HG03135 (cell line): ENCODE data around the gene IVL.

Experiments used
- ATAC-seq: cut with Tn5 transposase; IDR thresholded peaks from one replicate; pipeline ENCODE4 v1.9.1; 2021; ENCODE audit warnings: mild to moderate bottlenecking, moderate library complexity; ENCODE audit not compliant: unreplicated experiment

The IVL gene

DNA sequence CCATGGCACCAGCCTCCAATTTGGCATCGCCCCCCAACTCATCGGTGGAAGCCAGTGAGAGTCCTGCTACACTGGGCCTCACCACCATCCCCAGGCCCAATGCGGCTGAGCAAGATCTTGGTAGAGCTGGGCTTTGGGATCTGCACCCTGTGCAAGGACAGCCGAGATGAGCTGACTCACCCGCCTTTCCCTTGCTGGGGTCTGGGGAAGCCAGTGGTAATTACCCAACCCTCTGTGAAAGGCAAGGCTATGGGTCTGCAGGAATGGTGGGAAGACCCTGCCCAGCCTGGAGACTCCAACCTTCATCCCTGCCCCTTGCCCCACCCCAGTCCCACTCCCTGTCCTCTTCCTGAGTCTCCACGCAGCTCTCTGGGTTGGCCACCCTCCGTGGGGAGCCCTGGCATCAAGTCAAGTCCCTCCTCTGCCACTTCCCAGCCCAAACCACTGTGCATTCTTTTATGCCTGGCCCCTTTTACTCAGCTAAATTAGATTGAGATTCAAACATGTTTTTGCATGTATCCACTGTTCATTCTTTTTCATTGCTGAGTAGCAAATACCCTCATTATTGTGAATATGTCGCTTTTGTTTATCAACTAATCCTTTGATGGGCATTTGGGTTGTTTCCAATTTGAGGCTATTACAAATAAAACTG is 21.5 kb upstream of the IVL start:
- no peak for ATAC-seq

DNA sequence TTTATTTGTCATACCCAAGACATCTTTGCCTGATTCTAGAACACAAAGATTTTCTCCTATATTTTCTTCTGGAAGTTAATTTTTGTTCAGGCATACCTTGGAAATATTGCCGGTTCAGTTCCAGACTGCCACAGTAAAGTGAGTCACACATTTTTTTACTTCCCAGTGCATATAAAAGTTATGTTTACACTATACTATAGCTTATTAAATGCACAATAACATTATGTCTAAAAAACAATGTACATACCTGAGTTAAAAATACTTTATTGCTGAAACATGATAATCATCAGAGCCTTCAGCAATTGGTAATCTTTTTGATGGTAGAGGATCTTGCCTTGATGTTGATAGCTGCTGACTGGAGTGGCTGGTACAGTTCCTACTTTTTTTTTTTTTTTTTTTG is 20.2 kb upstream of the IVL start:
- no peak for ATAC-seq

DNA sequence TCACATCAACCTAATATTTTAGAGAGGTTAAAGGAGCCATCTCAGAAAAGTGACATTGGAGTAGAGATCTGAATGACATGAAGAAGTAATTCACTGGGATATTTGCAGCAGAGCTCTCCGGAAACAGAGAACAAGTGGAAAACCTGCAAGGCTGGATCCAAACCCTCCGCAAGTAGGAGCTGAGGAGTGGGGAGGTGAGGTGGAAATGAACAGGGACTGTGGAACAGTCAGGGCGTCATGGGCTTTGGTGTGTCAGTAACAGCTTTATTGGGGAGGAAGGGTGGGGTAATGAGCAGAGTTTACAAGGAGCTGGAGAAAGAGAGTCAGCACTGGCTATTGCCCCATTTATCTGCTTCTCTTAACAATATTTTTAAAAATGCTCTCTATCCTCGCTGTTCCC is 9.3 kb upstream of the IVL start:
- no peak for ATAC-seq

DNA sequence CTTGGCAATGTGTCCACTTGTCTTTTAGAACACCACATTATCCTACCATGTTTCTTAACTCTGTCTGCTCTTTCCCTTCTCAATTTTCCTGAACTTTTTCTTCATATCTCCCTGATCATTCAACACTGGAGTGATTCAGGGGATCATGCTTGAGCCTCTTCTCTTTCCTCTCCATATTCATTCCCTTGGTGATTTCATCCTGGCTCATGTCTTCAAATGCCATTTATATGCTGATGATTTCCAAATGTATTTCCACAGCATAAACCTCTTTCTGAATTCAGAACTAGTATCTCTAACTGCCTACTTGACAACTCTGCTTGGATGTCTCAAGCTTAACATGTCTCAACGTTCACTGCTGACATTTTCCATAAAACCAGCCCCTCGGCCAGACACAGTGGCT is 8.5 kb upstream of the IVL start:
- no peak for ATAC-seq

DNA sequence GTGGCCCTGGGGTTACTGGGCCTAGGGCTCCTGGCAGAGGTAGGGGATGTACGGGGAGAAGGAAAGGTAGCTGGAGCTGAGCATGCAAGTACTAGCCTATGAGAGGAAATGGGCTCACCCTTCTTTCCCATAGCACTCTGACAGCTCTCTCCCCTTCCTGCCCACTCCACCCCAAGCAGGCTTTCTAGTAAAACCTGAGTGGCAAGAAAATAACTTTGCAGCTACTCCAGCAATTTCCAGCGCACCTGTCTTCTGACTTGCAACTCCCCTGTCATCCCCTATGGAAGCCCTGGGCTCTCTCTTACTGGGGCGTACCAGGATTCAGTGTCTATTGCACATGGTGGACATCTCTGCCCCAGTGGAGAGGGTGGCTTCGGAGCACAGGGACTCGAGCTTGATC is 6.7 kb upstream of the IVL start:
- no peak for ATAC-seq

DNA sequence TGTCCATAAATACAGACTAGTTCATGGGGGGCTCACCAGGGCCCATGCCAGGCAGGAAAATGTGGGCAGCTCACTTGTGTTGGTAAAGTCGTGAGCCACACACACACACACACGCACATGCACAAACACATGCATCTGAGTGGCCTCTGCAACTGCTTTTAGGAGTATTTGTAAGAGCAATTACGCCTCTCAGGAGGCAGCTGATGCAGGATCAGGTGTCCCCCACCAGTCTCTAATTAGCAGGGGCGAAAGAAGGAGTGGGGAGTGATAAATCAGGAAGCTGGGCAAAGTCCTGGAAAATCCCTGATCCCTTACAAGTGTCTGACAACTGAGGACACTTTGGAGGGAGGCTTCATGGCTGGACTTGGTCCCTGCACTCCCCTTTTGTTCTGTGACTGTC is 5.7 kb upstream of the IVL start:
- no peak for ATAC-seq

DNA sequence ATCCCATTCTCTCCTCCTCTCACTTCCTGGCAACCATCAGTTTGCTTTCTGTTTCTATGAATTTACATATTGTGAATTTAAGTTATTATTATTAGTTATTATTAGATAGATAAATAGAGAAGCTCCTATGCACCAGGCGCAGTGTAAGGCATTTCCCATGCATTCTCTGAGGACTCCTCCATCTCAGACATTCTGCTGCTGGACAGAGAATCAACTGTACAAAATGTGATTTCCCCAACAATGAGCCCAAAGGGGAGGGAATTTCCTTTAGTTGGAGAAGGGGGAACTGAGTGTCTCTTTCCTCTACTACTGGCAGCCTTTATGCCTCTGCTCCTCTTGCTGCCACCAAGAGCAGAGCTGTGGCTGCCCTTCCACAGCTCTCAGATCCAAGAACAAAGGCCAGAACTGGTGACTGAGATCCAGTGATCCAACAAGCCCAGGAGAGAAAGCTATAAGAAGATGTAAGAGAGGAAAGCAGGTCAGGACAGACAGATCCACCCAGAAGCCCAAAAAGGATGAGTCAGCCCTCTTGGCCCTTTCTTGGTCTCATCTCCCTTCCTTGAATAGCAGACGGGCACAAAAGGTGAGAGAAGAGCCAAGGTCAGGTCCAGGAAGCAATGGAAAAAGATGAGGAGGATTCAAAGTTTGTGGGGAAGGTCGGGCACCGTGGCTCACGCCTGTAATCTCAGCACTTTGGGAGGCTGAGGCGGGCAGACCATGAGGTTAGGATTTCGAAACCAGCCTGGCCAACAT is 3.5 kb upstream of the IVL start:
- no peak for ATAC-seq

DNA sequence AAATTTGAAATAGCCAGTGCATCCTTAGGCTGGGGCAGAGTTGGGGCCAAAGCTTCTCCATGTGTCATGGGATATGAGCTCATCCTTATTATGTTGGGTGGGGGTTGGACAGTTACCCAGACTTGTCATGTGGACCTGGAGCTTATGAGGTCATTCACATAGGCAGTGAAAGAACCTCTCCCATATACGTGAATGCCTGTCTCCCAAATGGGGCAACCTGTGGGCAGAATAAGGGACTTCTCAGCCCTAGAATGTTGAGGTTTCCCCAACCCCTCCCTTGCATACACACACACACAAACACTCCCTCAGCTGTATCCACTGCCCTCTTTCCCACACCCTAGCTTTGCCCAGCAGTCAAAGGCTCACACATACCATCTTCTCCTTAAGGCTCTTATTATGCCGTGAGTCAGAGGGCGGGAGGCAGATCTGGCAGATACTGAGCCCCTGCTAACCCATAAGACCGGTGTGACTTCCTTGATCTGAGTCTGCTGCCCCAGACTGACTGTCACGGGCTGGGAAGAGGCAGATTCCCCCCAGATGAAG is 2.3 kb upstream of the IVL start:
- ATAC-seq: no peak

DNA sequence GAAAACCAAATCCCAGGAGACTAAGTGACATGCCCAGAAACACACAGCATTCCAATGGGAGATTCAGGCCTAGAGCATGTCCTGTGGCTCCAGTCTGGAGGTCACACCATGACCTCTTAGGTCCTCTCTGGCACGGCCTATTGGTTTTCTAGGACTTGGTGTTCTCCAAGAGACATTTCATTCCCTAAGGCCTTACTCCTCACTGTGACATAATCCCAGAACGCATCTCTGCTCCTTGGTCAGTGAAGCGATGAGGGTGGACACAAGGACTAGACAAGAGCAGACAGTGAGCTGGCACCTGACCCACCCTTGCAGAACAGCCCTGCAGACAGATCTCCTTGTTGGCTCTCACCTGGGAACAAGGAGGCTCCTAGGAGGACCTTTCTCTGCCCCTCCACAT is 860 bp downstream of the IVL start:
- ATAC-seq: no peak

DNA sequence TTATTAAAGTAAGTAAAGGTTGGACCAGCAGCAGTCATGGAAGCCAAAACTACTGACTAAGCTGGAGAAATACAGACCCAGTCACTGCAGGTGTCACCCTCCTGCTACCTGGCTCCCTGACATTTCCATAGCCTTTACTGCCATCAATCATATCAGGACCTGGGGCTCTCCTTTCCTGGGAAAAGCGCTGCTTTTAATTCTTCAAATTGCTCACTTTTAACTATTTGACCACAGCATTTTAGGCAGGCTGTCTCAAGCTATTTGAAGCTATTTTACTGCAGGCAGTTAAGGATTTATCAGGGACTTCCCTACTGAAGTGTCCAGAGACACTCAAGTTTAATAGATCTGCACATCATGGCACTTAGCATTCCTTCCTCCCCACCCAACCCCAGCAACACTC is 4.1 kb downstream of the IVL start:
- ATAC-seq: no peak

DNA sequence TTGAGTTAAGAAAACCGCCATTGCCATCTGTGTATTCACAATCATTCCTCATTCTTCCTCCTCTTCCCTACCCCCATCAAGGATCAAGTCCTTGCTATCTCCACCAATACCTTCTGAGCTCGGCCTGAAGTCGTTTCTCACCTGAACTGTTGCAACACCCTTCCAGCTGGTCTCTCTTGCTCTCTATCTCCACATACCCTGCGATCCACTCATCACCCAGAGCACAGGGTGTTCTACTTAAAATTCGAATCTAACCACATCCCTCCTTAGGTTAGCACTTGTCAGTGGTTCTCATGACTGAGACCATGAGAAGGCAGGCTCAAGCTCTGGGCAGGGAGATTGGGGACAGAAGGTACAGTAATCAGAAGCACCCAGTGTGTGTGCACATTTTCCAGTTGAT is 4.6 kb downstream of the IVL start:
- no peak for ATAC-seq

DNA sequence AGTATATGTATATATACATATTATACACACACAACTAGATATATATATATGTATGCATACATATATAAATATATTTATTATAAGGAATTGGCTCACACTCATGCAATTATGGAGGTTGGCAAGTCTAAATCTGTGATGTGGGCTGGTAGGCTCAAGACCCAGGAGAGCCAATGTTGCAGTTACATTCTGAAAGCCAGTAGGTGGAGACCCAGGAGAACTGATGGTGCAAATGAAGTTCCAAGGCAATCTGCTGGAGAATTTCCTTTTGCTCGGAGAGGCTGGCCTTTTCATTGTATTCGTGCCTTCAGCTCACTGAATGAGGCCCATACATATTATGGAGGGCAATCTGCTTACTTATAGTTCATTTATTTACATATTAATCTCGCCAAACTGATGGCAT is 9.4 kb downstream of the IVL start:
- ATAC-seq: no peak

DNA sequence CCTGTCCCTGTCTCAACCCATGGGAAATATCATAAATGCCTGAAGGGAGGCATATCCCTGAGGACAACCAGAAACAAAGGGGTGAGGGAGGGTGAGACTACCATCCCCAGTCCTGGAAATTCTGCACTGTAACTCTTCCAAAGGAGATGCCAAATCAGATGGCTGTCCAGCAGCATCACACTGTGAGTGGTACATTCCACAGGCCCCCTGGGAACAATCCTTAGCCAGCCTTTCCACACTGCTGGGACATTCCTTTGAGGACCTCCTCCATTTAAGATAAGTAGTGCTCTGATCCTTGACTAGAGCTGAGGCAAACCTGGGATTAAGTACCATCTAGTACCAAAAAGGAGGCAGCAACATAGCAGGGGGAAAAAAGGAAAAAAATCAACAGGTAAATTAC is 10.7 kb downstream of the IVL start:
- no peak for ATAC-seq

DNA sequence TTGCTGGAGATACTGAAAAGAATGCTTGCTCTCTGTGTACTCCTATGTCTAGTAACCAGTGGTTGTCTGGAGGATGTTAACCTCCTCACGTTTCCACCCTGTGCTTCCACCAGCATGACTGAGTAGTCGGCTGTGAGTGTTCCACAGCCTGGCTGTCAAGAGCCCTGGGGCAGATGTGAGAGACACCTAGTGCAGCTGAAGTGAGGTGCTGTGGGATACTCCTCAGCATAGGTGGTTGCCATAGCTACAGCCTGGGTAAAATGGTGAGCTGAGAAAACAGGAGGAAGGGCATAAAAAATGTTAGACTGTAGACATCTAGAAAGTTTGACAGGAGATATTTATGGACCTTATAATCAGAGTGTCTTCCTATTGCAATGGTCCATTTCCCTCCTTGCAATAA is 15.8 kb downstream of the IVL start:
- ATAC-seq: no peak

DNA sequence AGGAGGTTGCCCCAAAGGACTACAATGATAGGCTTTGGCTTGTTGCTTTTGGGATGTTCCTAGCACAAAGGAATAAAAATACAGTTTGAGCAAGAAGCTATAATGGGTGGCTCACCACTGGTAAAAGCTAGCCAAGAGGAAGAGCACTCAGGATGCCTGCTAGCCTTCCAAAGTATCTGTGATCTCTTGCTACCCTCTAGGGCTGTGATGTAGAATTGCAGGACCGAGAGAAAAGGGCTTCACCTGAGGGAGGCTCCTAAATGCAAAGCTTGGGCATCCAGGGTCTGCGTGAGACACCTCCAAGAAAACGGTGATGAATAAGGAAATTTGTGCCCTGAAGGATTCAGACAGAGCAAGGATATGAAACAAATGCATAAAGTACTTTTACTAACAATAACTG is 17.7 kb downstream of the IVL start:
- no peak for ATAC-seq

DNA sequence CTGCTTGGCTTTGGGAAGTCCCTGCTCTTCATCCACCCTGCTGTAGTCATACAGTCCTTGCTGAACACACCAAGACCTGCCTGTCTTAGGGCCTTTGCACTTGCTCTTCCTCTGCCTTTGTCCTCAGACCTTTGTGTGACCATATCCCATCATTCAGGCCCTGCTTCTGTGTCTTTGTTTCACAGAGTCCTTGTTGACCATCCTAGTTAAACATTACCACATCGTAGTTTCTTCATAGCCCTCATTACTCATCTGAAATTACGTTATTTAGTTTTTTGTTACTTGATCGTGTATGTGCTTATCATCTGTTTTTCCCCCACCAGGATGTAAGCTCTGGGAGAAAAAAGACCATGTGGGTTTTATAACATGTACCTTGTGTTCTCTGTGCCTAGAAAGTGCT is 20.3 kb downstream of the IVL start:
- ATAC-seq: no peak

DNA sequence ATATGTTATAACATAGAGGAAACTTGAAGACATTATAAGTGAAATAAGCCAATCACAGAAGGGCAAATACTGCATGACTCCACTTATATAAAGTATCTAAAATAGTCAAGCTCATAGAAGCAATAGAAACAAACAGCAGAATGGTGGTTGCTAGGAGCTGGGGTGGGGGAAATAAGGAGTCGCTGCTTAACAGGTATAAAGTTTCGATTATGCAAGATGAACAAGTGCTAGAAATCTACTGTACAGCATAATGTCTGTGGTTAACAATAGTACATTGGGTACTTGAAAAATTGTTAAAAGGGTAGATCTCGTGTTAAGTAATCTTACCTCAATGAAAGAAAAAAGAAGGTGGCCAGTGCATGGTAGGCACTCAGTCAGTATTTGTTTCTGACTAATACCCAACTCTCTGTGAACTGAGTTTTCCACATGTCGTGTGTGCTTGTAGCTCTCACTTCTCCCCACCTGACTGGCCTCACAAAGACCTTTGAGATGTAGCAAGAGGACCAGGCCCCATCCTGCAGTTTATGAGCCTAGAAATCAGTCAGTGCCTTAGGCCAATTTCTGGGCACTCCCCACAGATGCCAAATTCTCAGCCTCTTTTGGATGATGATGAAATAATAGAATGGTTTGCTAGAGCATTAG is 23.9 kb downstream of the IVL start:
- ATAC-seq: no peak

DNA sequence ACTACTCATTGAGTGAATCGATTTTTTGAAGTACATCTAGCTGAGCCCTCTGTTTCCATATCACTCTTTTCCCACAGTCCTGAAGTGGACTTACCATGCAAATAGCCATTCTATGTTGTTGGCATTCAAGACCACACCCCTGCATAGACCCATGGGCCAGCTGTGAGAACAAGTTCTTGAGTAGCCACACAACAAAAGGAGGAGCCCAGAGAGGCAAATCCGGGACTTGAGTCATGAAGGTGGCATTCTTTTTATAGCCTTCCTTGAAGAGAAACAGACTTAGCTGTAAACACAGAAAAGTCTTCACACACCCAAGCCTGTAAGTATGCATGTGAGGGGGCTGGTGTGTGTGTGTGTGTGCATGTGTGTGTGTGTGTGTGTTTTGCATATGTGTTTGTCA is 24.9 kb downstream of the IVL start:
- ATAC-seq: no peak

DNA sequence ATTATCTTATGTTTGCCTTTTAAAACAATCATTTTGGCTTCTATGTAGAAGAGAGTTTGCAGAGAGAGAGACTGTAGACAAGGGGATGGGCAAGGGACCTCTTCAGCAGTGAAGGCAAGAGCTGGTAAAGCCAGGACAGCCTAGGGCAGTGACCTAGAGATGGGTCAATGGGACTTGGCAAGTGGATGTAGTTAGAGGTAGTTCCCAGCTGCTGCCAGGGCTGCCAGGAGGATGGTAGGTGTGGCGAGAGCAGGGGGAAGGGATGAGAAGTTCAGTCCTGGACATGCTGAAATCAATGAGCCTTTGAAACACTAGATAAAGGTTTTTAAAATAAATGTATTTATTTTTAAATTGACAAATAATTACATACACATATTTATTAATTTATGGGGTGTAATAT is 32.3 kb downstream of the IVL start:
- no peak for ATAC-seq

DNA sequence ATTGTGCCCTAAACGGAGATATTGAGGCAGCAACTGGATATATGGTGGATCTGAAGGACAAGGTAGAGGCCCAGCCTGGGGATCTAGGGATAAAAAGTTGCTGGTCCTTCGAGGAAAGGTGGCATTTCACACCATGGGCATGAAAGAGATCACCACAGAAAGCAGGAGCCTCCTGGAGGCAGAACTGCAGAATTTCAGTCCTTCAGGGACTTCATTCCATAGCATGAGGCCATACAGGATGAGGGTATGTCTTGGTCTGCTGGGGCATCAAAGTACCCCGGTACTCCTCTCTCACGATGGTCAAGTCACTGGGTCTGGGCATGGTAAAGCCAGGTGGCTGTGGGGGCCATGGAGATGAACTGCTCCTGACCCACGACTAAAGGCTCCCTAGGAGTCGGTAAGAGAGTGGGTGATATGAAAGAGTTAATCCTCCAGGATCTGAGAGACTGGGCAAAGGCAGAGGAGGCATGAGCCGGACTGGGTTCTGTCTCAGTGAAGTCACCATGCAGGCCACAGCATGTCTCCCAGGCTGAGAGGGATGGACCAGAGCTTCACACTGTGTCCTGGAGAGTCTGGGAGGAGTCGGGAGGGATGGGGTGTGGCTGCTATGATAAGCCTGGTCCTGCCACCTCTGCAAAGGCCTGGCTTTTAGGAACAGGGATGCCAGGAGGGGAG is 32.8 kb downstream of the IVL start:
- no peak for ATAC-seq

DNA sequence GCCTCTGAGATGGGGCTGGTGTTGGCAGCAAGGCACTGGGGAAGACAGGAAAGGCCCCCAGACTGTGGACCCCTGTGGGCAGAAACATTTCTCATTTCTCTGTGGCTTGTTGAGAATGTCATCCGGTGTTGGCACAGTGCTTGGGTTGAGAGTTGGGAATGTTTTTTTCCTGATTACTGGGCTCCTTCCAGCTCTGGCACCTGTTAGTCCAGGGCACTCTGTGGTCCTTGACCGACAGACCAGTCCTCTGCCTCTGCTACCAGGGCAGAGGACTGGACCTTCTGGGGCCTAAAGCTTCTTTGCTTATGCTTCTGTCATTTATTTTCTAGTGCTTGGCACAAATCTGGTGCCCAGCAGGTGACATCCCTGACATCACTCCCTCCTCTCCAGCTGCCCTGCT is 33.8 kb downstream of the IVL start:
- no peak for ATAC-seq

DNA sequence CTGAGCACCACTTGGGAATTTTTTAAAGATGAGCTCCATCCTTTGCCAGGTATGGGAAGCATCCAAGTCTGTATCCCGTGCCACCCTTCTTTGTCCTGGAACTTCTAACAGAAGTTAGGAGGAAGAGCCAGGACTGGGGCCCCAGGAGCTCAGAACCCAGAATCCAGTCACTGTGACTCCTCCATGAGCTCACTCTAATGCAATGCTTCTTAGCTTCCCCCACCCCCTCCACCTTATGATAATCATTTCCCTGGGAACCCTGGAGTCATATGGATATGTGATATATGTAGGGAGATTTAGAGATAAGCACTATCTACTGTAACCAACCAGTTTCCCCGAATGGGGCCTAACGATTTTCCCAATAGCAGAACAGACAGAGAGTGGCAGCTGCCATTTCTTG is 37.9 kb downstream of the IVL start:
- no peak for ATAC-seq
